ENCODE data around the gene KIF13A. TPM values are rescaled to one million over a fixed set of nuclear protein-coding genes. Genes with fewer than 3 reads are reported as not detected.

KIF13A gene
- total and polyA plus RNA-seq, 2 donors (not counting 3 experiments of a cell fraction or from before 2014, with no cell fraction given): 24.9 to 65.8 TPM

DNA sequence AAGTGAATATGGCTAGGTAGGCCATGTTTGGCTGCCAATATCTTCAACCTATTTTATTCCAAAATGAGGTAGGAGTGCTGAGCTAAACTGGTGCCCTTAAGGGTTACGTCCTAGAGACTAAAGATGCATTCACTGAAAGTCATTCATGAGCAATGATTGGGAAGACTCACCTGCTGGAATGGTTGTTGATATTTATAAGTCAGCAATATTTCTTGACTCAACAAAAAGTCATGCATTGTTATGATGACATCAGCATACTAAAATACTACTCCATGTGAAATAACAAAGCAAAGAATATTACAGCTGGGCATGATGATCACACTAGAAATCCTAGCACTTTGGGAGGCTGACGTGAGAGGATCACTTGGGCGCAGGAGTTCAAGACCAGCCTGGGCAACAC lies 263.1 kb downstream of the KIF13A start:
- dilution Hi-C loops (cut with MboI; ENCODE audit: extremely low pct_ligation_motif_present, low sequenced_read_pairs) (no loop called here), intact Hi-C loops (cut with micrococcal nuclease) (no loop called here)
- ChIA-PET CTCF (interaction anchor here (1.0 to 1.2 kb wide), 3 partner anchors 10 to 27 kb away, joined by 3 to 4 read pairs (median 3); no protein-coding TSS in a partner anchor), POLR2A (no interaction called here)
- Histone ChIP-seq H3K9me3 (replicated peaks; ENCODE audit: control insufficient read depth, insufficient read depth, low read length) (no peaks in the 10 kb centered on the region), H3K79me2 (ENCODE audit: control insufficient read depth, insufficient read depth, low read length) (no peaks in the 10 kb centered on the region), H3K4me3 (replicated peaks in 1 of 3; ENCODE audit: insufficient read depth in 1 of 3, low read depth in 1 of 3, low read length in 3 of 3) (no peak overlapping the region), H3K9me1 (replicated peaks; ENCODE audit: control insufficient read depth, extremely low read depth, insufficient read depth, low read length) (no peaks in the 10 kb centered on the region), H3K4me2 (ENCODE audit: insufficient read depth, low read length) (no peak overlapping the region), H3K9ac (replicated peaks; ENCODE audit: extremely low read depth, insufficient read depth, low read length) (no peak overlapping the region), H4K20me1 (replicated peaks; ENCODE audit: control insufficient read depth, extremely low read depth, insufficient read depth, low read length) (no peaks in the 10 kb centered on the region), H3K27ac (ENCODE audit: insufficient read depth, low read depth, low read length) (no peak overlapping the region), H3K4me1 (ENCODE audit: control insufficient read depth, extremely low read depth, insufficient read depth, low read length) (peaks cover 7% of the 10 kb centered on the region), H3K36me3 (ENCODE audit: control insufficient read depth in 2 of 2, extremely low read depth in 1 of 2, insufficient read depth in 2 of 2, low read length in 2 of 2) (no peaks in the 10 kb centered on the region), H3K27me3 (ENCODE audit: control insufficient read depth in 2 of 2, insufficient read depth in 2 of 2, low read length in 2 of 2) (no peaks in the 10 kb centered on the region), H2AFZ (ENCODE audit: low read depth, low read length) (no peak overlapping the region)
- TF ChIP-seq FOS (IDR thresholded peaks at IDR 0.05; ENCODE audit: borderline replicate concordance, insufficient read depth, low read length) (no peak), MYC (IDR thresholded peaks at IDR 0.05; ENCODE audit: low read depth, low read length) (no peak), POLR2A (IDR thresholded peaks at IDR 0.05; ENCODE audit: low read depth, low read length) (no peak), POLR2AphosphoS5 (IDR thresholded peaks at IDR 0.05; ENCODE audit: insufficient read depth, low read depth, low read length) (no peak), GATA2 (IDR thresholded peaks at IDR 0.05; ENCODE audit: insufficient read depth, insufficient read length, low read depth, low read length) (no peak), EZH2 (IDR thresholded peaks at IDR 0.05; ENCODE audit: borderline replicate concordance, low read depth, low read length, severe bottlenecking) (no peak), JUN (IDR thresholded peaks at IDR 0.05; ENCODE audit: borderline replicate concordance, insufficient read depth, insufficient read length, low read depth) (no peak)
- TF ChIP-seq, protein P1, sequence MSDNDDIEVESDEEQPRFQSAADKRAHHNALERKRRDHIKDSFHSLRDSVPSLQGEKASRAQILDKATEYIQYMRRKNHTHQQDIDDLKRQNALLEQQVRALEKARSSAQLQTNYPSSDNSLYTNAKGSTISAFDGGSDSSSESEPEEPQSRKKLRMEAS (IDR thresholded peaks at IDR 0.05; ENCODE audit: insufficient read depth, insufficient read length): no peak
- TF ChIP-seq, protein P2, sequence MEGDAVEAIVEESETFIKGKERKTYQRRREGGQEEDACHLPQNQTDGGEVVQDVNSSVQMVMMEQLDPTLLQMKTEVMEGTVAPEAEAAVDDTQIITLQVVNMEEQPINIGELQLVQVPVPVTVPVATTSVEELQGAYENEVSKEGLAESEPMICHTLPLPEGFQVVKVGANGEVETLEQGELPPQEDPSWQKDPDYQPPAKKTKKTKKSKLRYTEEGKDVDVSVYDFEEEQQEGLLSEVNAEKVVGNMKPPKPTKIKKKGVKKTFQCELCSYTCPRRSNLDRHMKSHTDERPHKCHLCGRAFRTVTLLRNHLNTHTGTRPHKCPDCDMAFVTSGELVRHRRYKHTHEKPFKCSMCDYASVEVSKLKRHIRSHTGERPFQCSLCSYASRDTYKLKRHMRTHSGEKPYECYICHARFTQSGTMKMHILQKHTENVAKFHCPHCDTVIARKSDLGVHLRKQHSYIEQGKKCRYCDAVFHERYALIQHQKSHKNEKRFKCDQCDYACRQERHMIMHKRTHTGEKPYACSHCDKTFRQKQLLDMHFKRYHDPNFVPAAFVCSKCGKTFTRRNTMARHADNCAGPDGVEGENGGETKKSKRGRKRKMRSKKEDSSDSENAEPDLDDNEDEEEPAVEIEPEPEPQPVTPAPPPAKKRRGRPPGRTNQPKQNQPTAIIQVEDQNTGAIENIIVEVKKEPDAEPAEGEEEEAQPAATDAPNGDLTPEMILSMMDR (IDR thresholded peaks at IDR 0.05; ENCODE audit: extremely low read depth in 1 of 2, insufficient read depth in 1 of 2, low read depth in 1 of 2, low read length in 2 of 2): no peak
- BruUV-seq (replicated peaks): no TSS peak
- DNase-seq (ENCODE audit: low read depth, low spot score): no peak
- no peak for FAIRE-seq

Data from endothelial cell of umbilical vein (primary cell).